Keratinocyte (primary cell): ENCODE data around the gene HMGN4. TPM values are rescaled to one million over a fixed set of nuclear protein-coding genes. Genes with fewer than 3 reads are reported as not detected.

Experiments used
- DNase-seq: peaks from one replicate; pipeline ENCODE4 v3.0.0-alpha.2; 2011; ENCODE audit warnings: low read depth, missing footprints, low spot score
- FAIRE-seq: peaks from 2 replicates; lab custom pipeline; 2011; peaks lifted over from hg19 to GRCh38; lab: Jason Lieb, UNC
- H2AFZ ChIP-seq: 2 replicates; pipeline ENCODE4 v1.6.0; 2012; ENCODE audit warnings: low read length, control low read depth, inconsistent platforms; ENCODE audit not compliant: control insufficient read depth
- H3K27ac ChIP-seq: 2 replicates; pipeline ENCODE4 v1.5.1; 2011; ENCODE audit warnings: low read length; ENCODE audit not compliant: control insufficient read depth, insufficient read depth
- H3K27me3 ChIP-seq: 3 replicates; pipeline ENCODE4 v1.6.0; 2011; ENCODE audit warnings: low read length; ENCODE audit not compliant: control insufficient read depth, insufficient read depth; ENCODE audit errors: extremely low read depth
- H3K36me3 ChIP-seq, 2 experiments: 2 replicates in 1 of 2; 3 replicates in 1 of 2; pipeline ENCODE4 v1.5.1; 2011; ENCODE audit warnings: low read length in 2 of 2, mild to moderate bottlenecking in 1 of 2; ENCODE audit not compliant: control insufficient read depth in 2 of 2, insufficient read depth in 2 of 2; ENCODE audit errors: extremely low read depth in 1 of 2
- H3K4me1 ChIP-seq: 3 replicates; pipeline ENCODE4 v1.5.1; 2011; ENCODE audit warnings: low read length; ENCODE audit not compliant: control insufficient read depth, insufficient read depth; ENCODE audit errors: extremely low read depth
- H3K4me2 ChIP-seq: 3 replicates; pipeline ENCODE4 v1.6.0; 2011; ENCODE audit warnings: low read depth, low read length; ENCODE audit not compliant: control insufficient read depth, insufficient read depth; ENCODE audit errors: extremely low read depth
- H3K4me3 ChIP-seq, 3 experiments: fragments of 200-600 bp in 1 of 3; sonication (generic) in 1 of 3; 2 replicates in 2 of 3; 3 replicates in 1 of 3; pipeline ENCODE4 v1.5.1; 2011 to 2016; ENCODE audit warnings: low read length in 3 of 3, mild to moderate bottlenecking in 3 of 3, control low read depth in 2 of 3, inconsistent platforms in 1 of 3, low read depth in 1 of 3, mixed read lengths in 1 of 3, mixed run types in 1 of 3, moderate library complexity in 1 of 3; ENCODE audit not compliant: control insufficient read depth in 2 of 3, insufficient read depth in 2 of 3; ENCODE audit errors: extremely low read depth in 1 of 3
- H3K79me2 ChIP-seq: 2 replicates; pipeline ENCODE4 v1.6.0; 2012; ENCODE audit warnings: low read length; ENCODE audit not compliant: control insufficient read depth, insufficient read depth
- H3K9ac ChIP-seq: 3 replicates; pipeline ENCODE4 v1.6.0; 2011; ENCODE audit warnings: low read length; ENCODE audit not compliant: control insufficient read depth, insufficient read depth; ENCODE audit errors: extremely low read depth
- H3K9me1 ChIP-seq: 3 replicates; pipeline ENCODE4 v1.6.0; 2011; ENCODE audit warnings: low read length; ENCODE audit not compliant: control insufficient read depth, insufficient read depth; ENCODE audit errors: extremely low read depth
- H3K9me3 ChIP-seq: 2 replicates; pipeline ENCODE4 v1.5.1; 2012; ENCODE audit warnings: low read depth, low read length; ENCODE audit not compliant: control insufficient read depth
- H4K20me1 ChIP-seq: 3 replicates; pipeline ENCODE4 v1.6.0; 2011; ENCODE audit warnings: low read length; ENCODE audit not compliant: control insufficient read depth, insufficient read depth; ENCODE audit errors: extremely low read depth
- EZH2 ChIP-seq: IDR thresholded peaks from one replicate; pipeline ENCODE4 v1.6.1; 2012; ENCODE audit warnings: inconsistent platforms, mild to moderate bottlenecking, low read length, moderate library complexity
- dilution Hi-C: fragments of 300-500 bp; cut with MboI; formaldehyde crosslinking; loops from one replicate; pipeline ENCODE4 v1.7.0; 2020; ENCODE audit warnings: low sequenced_read_pairs; ENCODE audit not compliant: extremely low pct_ligation_motif_present
- polyA plus RNA-seq, 5 experiments: library from polyadenylated mRNA; depleted of rRNA in 3 of 5; stranded (reverse) in 3 of 5; stranded (forward) in 1 of 5; unstranded in 1 of 5; fragments of >200 nt; gene quantifications; 1 replicate in 1 of 5; 2 replicates in 3 of 5; 3 replicates in 1 of 5; pipeline versions ENCODE4 v1.2.1 to v1.2.3, GENCODE V29; 2011 to 2012; ENCODE audit warnings: missing spikeins in 2 of 5, low read depth in 1 of 5, low replicate concordance in 1 of 5
- TF ChIP-seq, protein P1 (sequence below), 3 experiments: IDR thresholded peaks in 1 of 3; conservative IDR thresholded peaks in 1 of 3; optimal IDR thresholded peaks in 1 of 3; 2 replicates in 2 of 3; 3 replicates in 1 of 3; pipeline versions ENCODE3 to v1.5.1; 2011; ENCODE audit warnings: low read length in 3 of 3, mild to moderate bottlenecking in 3 of 3, moderate library complexity in 2 of 3, control low read depth in 1 of 3, inconsistent platforms in 1 of 3; ENCODE audit not compliant: insufficient read depth in 2 of 3; ENCODE audit errors: extremely low read depth in 1 of 3

The HMGN4 gene
- polyA plus RNA-seq, 1 donor (not counting 4 experiments of a cell fraction or from before 2014, with no cell fraction given): 62.6 TPM

DNA sequence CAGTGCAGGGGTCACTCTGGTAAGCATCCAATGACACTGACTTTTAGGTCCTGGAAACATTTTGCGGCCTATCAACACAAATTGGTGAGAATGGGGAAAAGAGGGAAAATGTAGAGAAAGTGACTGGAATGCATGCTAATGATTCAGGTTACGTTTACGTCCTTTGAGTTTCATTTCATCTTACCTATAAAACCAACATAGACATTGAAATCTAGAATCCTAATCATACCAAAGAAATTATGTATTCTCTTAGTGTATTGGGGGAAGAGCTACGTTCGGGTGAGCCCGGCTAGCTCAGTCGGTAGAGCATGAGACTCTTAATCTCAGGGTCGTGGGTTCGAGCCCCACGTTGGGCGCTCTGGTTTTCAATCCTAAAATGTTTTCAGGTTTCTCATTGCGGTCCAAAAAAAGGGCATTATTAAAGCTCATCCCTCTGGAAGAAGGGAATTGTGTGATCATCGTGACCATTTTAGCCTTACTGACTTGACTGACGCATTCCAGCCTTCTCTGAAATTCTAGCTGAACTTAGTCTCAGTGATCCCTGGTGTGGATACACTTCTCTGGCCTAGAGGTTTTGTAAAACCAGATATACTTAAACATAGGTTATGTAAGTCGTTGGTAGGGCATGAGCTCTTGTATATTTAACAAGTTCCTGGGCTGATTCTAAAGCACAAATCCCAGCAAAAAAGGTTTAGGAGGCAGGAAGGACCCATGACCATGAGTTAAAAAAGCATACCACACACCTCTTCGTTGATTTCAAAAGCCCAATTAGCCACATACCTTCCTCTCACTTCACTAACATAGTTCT lies 18.3 kb downstream of the HMGN4 start:
- no peaks in the 10 kb centered on the region for H3K36me3 ChIP-seq
- no peak for TF ChIP-seq EZH2
- TF ChIP-seq, protein P1, sequence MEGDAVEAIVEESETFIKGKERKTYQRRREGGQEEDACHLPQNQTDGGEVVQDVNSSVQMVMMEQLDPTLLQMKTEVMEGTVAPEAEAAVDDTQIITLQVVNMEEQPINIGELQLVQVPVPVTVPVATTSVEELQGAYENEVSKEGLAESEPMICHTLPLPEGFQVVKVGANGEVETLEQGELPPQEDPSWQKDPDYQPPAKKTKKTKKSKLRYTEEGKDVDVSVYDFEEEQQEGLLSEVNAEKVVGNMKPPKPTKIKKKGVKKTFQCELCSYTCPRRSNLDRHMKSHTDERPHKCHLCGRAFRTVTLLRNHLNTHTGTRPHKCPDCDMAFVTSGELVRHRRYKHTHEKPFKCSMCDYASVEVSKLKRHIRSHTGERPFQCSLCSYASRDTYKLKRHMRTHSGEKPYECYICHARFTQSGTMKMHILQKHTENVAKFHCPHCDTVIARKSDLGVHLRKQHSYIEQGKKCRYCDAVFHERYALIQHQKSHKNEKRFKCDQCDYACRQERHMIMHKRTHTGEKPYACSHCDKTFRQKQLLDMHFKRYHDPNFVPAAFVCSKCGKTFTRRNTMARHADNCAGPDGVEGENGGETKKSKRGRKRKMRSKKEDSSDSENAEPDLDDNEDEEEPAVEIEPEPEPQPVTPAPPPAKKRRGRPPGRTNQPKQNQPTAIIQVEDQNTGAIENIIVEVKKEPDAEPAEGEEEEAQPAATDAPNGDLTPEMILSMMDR (optimal IDR thresholded peaks at IDR 0.05 in 1 of 3, IDR thresholded peaks at IDR 0.05 in 1 of 3, conservative IDR thresholded peaks at IDR 0.05 in 1 of 3; ENCODE audit: extremely low read depth in 1 of 3, insufficient read depth in 2 of 3, low read length in 3 of 3): no peak
- no peaks in the 10 kb centered on the region for H3K27me3 ChIP-seq
- no peak overlapping the region for H3K27ac ChIP-seq
- dilution Hi-C loops: no loop called here
- peak overlapping the region; percentile 99 for H3K4me2 ChIP-seq
- H3K9me1 ChIP-seq: no peaks in the 10 kb centered on the region
- peak; percentile 68 for FAIRE-seq
- peak; percentile 97 for DNase-seq
- no peaks in the 10 kb centered on the region for H3K79me2 ChIP-seq
- H4K20me1 ChIP-seq: no peaks in the 10 kb centered on the region
- no peaks in the 10 kb centered on the region for H3K9me3 ChIP-seq
- H2AFZ ChIP-seq: no peak overlapping the region
- H3K4me1 ChIP-seq: peaks cover 17% of the 10 kb centered on the region
- no peak overlapping the region for H3K9ac ChIP-seq
- H3K4me3 ChIP-seq: no peak overlapping the region

DNA sequence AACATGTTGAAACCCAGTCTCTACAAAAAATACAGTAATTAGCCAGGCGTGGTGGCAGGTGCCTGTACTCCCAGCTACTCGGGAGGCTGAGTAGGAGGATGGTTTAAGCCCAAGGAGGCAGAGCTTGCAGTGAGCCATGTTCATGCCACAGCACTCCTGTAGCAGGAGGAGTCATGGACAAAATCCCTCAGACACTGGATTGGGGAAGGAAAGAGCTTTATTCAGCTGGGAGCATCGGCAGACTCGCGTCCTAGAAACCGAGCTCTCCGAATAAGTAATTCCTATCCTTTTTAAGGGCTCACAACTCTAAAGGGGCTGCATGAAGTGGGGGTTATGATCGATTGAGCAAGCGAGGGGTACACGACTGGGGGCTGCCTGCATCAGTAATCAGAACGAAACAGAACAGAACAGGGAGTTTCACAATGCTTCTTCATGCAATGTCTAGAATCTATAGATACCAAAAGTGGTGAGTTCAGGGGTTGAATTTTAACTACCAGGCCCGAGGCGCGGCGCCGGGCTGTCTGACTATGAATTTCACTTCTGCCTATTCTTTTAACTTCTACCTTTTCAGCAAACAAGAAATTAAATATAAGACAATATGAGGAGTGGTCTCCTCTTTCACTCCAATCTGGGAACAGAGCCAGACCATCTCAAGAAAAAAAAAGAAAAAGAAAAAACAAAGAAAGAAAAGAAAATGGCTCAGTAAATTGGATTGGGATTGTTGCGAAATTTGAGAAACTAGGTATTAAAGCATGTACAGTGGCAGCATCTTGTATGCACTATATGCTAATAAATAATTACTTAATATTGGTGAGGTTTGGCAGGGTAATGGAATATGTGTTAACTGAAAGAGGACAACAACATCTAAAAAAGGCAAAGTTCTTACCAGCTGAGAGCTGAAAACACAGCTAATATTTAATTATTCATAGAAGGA lies 23.6 kb downstream of the HMGN4 start:
- no peaks in the 10 kb centered on the region for H3K27me3 ChIP-seq
- H3K4me2 ChIP-seq: no peak overlapping the region
- dilution Hi-C loops: no loop called here
- H3K9me1 ChIP-seq: no peaks in the 10 kb centered on the region
- H3K4me3 ChIP-seq: no peak overlapping the region
- H3K4me1 ChIP-seq: peaks cover 1% of the 10 kb centered on the region
- H3K36me3 ChIP-seq: no peaks in the 10 kb centered on the region
- TF ChIP-seq EZH2: no peak
- TF ChIP-seq, protein P1 (optimal IDR thresholded peaks at IDR 0.05 in 1 of 3, IDR thresholded peaks at IDR 0.05 in 1 of 3, conservative IDR thresholded peaks at IDR 0.05 in 1 of 3; ENCODE audit: extremely low read depth in 1 of 3, insufficient read depth in 2 of 3, low read length in 3 of 3): no peak
- no peaks in the 10 kb centered on the region for H3K79me2 ChIP-seq
- H2AFZ ChIP-seq: no peak overlapping the region
- H3K27ac ChIP-seq: no peak overlapping the region
- no peak overlapping the region for H3K9ac ChIP-seq
- H4K20me1 ChIP-seq: no peaks in the 10 kb centered on the region
- DNase-seq (no peak), FAIRE-seq (no peak)
- no peaks in the 10 kb centered on the region for H3K9me3 ChIP-seq
